ENCODE results near the gene C14orf39. TPM values are rescaled to one million over a fixed set of nuclear protein-coding genes. Genes with fewer than 3 reads are reported as not detected.

C14orf39 gene, protein sequence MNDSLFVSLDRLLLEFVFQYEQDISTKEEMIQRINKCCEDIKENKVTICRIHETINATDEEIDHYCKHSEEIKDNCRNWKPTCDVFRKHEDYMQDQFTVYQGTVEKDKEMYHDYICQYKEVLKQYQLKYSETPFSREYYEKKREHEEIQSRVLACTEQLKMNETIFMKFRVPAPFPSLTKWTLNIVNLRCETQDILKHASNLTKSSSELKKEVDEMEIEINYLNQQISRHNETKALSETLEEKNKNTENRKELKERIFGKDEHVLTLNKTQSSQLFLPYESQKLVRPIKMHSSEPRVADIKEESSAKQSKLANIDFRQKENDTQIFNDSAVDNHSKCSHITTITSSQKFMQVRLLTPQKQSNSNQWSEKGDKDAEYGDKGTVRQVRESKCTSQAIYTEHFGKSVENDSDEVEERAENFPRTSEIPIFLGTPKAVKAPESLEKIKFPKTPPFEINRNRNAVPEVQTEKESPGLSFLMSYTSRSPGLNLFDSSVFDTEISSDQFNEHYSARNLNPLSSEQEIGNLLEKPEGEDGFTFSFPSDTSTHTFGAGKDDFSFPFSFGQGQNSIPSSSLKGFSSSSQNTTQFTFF
- not detected for total RNA-seq
- polyA plus RNA-seq = not detected

DNA sequence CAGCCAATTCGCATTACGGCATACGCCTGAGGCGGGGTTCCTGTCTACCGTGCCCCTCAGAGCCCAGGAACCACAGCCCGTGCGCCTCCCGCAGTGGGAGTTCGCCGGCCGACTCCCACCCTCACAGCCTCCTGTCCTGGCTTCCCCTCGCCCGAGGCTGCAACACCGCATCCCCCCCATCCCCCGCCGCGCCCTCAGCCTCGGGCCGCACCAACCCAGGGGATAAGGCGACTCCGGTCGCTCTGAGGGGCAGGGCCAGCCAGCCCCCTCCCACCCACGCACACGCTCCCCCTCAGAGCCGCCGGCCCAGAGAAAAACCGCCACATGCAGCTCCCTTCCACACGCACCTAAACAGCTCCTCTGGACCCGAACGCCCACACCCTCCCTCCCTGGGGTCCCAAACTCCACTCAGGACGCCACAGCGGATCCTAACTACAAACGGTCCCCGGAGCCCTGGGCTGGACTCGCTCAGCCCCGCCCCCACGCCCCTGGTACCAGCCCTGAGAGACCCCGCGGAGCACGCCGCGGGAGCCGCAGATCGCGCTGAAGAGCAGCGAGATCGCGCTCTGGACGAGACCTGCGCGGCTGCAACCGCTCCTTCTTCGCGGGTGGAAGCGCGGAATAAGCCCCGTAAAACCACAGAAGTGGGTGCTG is at the start of gene C14orf39:
Gene C14orf39 (minus strand): TSS at position 466 of the 654 bp plus-strand sequence. CDS start 985 bp downstream, outside the sequence.
- DNase-seq = no peak
- Mint-ChIP-seq H3K27me3 (peaks cover 14 to 34% of the 10 kb centered on the region in 2 donors), H3K9me3 (peaks cover 2 to 12% (median 3%) of the 10 kb centered on the region in 5 donors), H3K4me1 (peaks cover 0 to 4% (median 1%) of the 10 kb centered on the region in 3 donors), H3K4me3 (peak within 1 kb of the TSS in 4 of 7 donors; percentile 0 to 9 (median 2)), H3K27ac (no peak within 1 kb of the TSS), H3K36me3 (no peaks in the 10 kb centered on the region)
- Histone ChIP-seq H3K4me1 (ENCODE audit: insufficient read depth, low read length) (no peaks in the 10 kb centered on the region), H3K27me3 (ENCODE audit: insufficient read depth, low read length, poor library complexity, severe bottlenecking) (peaks cover 10% of the 10 kb centered on the region), H3K36me3 (ENCODE audit: insufficient read depth, low read length) (no peaks in the 10 kb centered on the region), H3K4me3 (ENCODE audit: low read length) (no peak within 1 kb of the TSS), H3K27ac (ENCODE audit: low read depth, low read length) (no peak within 1 kb of the TSS), H3K9me3 (ENCODE audit: low read length) (no peaks in the 10 kb centered on the region)
- ChIA-PET POLR2A (no interaction called here), CTCF (no interaction called here)

DNA sequence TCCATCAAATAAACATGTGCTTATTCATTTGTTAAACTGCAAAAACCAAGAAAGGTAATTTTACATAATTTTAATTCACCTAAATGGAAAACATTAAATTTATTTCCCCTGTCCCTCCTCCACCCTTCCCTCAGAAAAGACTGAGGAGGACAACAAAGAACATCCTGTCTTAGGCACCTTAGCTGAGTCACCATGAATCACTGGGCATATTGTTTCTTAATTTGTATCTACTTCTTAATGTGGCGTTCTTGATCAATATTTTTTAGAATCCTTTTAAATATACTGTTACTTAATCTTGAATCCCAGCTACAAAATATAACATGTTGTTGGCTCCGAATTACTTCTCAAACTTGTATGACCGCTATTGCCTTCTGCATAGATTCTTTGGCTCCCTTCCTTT is 46.6 kb upstream of the C14orf39 start:
- Mint-ChIP-seq H3K27me3 (peaks cover 10 to 37% of the 10 kb centered on the region in 2 donors), H3K27ac (no peak overlapping the region), H3K36me3 (no peaks in the 10 kb centered on the region), H3K4me3 (no peak overlapping the region), H3K4me1 (no peaks in the 10 kb centered on the region), H3K9me3 (peaks cover 0 to 6% (median 2%) of the 10 kb centered on the region in 5 donors)
- POLR2A ChIA-PET = no interaction called here
- no peak overlapping the region for H3K27ac ChIP-seq (ENCODE audit: low read depth, low read length)
- no peaks in the 10 kb centered on the region for H3K36me3 ChIP-seq (ENCODE audit: insufficient read depth, low read length)
- DNase-seq = no peak
- no peaks in the 10 kb centered on the region for H3K27me3 ChIP-seq (ENCODE audit: insufficient read depth, low read length, poor library complexity, severe bottlenecking)
- no peak overlapping the region for H3K4me3 ChIP-seq (ENCODE audit: low read length)
- no peaks in the 10 kb centered on the region for H3K4me1 ChIP-seq (ENCODE audit: insufficient read depth, low read length)
- CTCF ChIA-PET = no interaction called here
- H3K9me3 ChIP-seq (ENCODE audit: low read length) = no peaks in the 10 kb centered on the region

GRCh38 chr14:60515511-60516289 is 29.8 kb upstream of the C14orf39 start:
- Mint-ChIP-seq H3K4me1 (peaks cover 13 to 29% (median 16%) of the 10 kb centered on the region in 3 donors), H3K27me3 (peaks cover 50 to 68% of the 10 kb centered on the region in 2 donors), H3K27ac (peak overlapping the region in 1 of 8 donors; percentile 4), H3K4me3 (peak overlapping the region in 4 of 7 donors; percentile 14 to 53 (median 29)), H3K9me3 (peaks cover 0 to 5% (median 3%) of the 10 kb centered on the region in 5 donors), H3K36me3 (no peaks in the 10 kb centered on the region)
- Histone ChIP-seq H3K4me1 (ENCODE audit: insufficient read depth, low read length) (no peaks in the 10 kb centered on the region), H3K4me3 (ENCODE audit: low read length) (no peak overlapping the region), H3K9me3 (ENCODE audit: low read length) (no peaks in the 10 kb centered on the region), H3K27ac (ENCODE audit: low read depth, low read length) (no peak overlapping the region), H3K27me3 (ENCODE audit: insufficient read depth, low read length, poor library complexity, severe bottlenecking) (peaks cover 43% of the 10 kb centered on the region), H3K36me3 (ENCODE audit: insufficient read depth, low read length) (no peaks in the 10 kb centered on the region)
- ChIA-PET POLR2A (no interaction called here), CTCF (interaction anchor here (1.2 kb wide), 1 partner anchor 22 kb away, joined by 3 read pairs; no protein-coding TSS in a partner anchor)
- no peak for DNase-seq

DNA sequence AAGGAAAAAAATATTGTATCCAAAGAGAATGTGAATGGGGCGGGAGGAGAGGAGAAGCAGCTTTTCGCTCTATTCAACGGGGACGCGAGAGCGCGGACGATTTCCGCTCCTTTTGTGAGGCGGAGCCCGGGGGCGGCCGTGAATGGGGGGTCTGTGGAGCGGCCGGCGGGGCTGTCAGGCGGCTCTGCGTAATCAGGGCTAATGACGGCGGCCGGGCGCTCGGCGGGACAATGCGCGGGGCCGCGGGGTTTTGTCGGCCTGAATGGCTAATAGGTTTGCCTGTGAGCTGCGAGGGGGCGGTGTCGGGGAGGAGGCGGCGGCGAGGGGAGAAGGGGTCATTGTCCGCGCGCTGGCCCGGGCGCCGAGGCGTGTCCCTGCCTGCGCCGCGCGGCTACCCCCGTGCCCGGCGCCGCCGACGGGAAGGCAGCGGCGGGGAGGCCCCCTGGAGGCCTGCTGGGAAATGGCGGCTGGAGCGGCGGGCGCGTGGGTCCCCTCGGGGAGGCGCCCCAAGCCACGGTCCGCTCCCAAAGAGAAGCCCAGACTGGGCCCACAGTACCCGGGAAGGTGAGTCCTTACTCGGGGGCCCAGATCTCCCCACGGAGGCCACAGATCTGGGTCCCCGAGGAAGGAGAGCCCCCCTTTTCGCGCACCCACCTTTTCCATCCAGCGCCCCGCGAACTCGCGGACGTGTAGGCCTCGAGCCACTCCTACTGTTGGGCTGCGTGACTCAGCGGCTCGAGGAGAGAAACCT is 29.1 kb upstream of the C14orf39 start:
- H3K4me1 Mint-ChIP-seq = peaks cover 19 to 37% (median 20%) of the 10 kb centered on the region in 3 donors
- peaks cover 0 to 5% (median 3%) of the 10 kb centered on the region in 5 donors for H3K9me3 Mint-ChIP-seq
- H3K36me3 Mint-ChIP-seq = no peaks in the 10 kb centered on the region
- no peaks in the 10 kb centered on the region for H3K4me1 ChIP-seq (ENCODE audit: insufficient read depth, low read length)
- H3K27ac Mint-ChIP-seq = no peak overlapping the region
- no peaks in the 10 kb centered on the region for H3K9me3 ChIP-seq (ENCODE audit: low read length)
- POLR2A ChIA-PET = no interaction called here
- no peak overlapping the region for H3K4me3 ChIP-seq (ENCODE audit: low read length)
- H3K27me3 ChIP-seq (ENCODE audit: insufficient read depth, low read length, poor library complexity, severe bottlenecking) = peaks cover 51% of the 10 kb centered on the region
- no peaks in the 10 kb centered on the region for H3K36me3 ChIP-seq (ENCODE audit: insufficient read depth, low read length)
- CTCF ChIA-PET = no interaction called here
- no peak overlapping the region for H3K27ac ChIP-seq (ENCODE audit: low read depth, low read length)
- H3K4me3 Mint-ChIP-seq = peak overlapping the region in 4 of 7 donors; percentile 29 to 62 (median 47)
- H3K27me3 Mint-ChIP-seq = peaks cover 56 to 72% of the 10 kb centered on the region in 2 donors
- no peak for DNase-seq

- H3K36me3 ChIP-seq (ENCODE audit: insufficient read depth, low read length) = no peaks in the 10 kb centered on the region
- H3K36me3 Mint-ChIP-seq = no peaks in the 10 kb centered on the region
- peaks cover 23 to 42% (median 25%) of the 10 kb centered on the region in 3 donors for H3K4me1 Mint-ChIP-seq
- H3K9me3 Mint-ChIP-seq = peaks cover 0 to 5% (median 3%) of the 10 kb centered on the region in 5 donors
- H3K27me3 Mint-ChIP-seq = peaks cover 61 to 77% of the 10 kb centered on the region in 2 donors
- H3K27ac ChIP-seq (ENCODE audit: low read depth, low read length) = no peak overlapping the region
- ChIA-PET CTCF (no interaction called here), POLR2A (no interaction called here)
- H3K4me3 ChIP-seq (ENCODE audit: low read length) = no peak overlapping the region
- peaks cover 54% of the 10 kb centered on the region for H3K27me3 ChIP-seq (ENCODE audit: insufficient read depth, low read length, poor library complexity, severe bottlenecking)
- no peaks in the 10 kb centered on the region for H3K9me3 ChIP-seq (ENCODE audit: low read length)
- no peak for DNase-seq
- peak overlapping the region in 5 of 7 donors; percentile 29 to 62 (median 49) for H3K4me3 Mint-ChIP-seq
- no peak overlapping the region for H3K27ac Mint-ChIP-seq
- H3K4me1 ChIP-seq (ENCODE audit: insufficient read depth, low read length) = no peaks in the 10 kb centered on the region
These were observed 28.5 kb upstream of the C14orf39 start for GRCh38 chr14:60514378-60514740.

- H3K27me3 Mint-ChIP-seq = peaks cover 70 to 83% of the 10 kb centered on the region in 2 donors
- CTCF ChIA-PET = no interaction called here
- no peak for DNase-seq
- H3K36me3 Mint-ChIP-seq = no peaks in the 10 kb centered on the region
- H3K4me3 Mint-ChIP-seq = no peak overlapping the region
- no peak overlapping the region for H3K4me3 ChIP-seq (ENCODE audit: low read length)
- H3K36me3 ChIP-seq (ENCODE audit: insufficient read depth, low read length) = no peaks in the 10 kb centered on the region
- H3K27me3 ChIP-seq (ENCODE audit: insufficient read depth, low read length, poor library complexity, severe bottlenecking) = peaks cover 55% of the 10 kb centered on the region
- H3K27ac Mint-ChIP-seq = no peak overlapping the region
- H3K4me1 Mint-ChIP-seq = peaks cover 24 to 47% (median 26%) of the 10 kb centered on the region in 3 donors
- H3K9me3 Mint-ChIP-seq = peaks cover 0 to 5% (median 3%) of the 10 kb centered on the region in 5 donors
- POLR2A ChIA-PET = no interaction called here
- H3K27ac ChIP-seq (ENCODE audit: low read depth, low read length) = no peak overlapping the region
- no peaks in the 10 kb centered on the region for H3K9me3 ChIP-seq (ENCODE audit: low read length)
- H3K4me1 ChIP-seq (ENCODE audit: insufficient read depth, low read length) = no peaks in the 10 kb centered on the region
These were observed 27.2 kb upstream of the C14orf39 start for GRCh38 chr14:60512973-60513571.

DNA sequence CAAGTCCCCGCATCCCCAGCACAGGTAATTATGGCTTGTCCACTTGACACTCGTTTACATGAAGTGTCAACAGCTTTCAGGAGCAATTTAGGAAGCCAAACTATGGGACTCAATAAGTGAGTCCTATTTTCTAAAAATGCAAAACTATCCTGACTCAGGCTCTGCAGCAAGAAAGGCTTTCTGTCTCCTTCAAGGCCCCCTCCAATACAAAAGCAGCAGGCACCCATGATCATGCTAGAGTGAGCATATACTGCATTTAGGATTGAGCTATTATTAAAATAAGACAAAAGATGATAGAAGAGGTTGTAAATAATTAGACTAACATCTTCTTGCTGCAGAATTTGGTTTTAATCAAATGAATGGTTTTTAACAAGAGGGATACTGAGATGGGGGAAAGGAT is 26.3 kb upstream of the C14orf39 start:
- peaks cover 27 to 56% (median 34%) of the 10 kb centered on the region in 3 donors for H3K4me1 Mint-ChIP-seq
- H3K27ac ChIP-seq (ENCODE audit: low read depth, low read length) = no peak overlapping the region
- H3K4me1 ChIP-seq (ENCODE audit: insufficient read depth, low read length) = no peaks in the 10 kb centered on the region
- ChIA-PET CTCF (no interaction called here), POLR2A (no interaction called here)
- no peak overlapping the region for H3K4me3 ChIP-seq (ENCODE audit: low read length)
- H3K36me3 ChIP-seq (ENCODE audit: insufficient read depth, low read length) = no peaks in the 10 kb centered on the region
- no peak overlapping the region for H3K27ac Mint-ChIP-seq
- no peak for DNase-seq
- H3K4me3 Mint-ChIP-seq = no peak overlapping the region
- H3K27me3 Mint-ChIP-seq = peaks cover 73 to 84% of the 10 kb centered on the region in 2 donors
- no peaks in the 10 kb centered on the region for H3K9me3 ChIP-seq (ENCODE audit: low read length)
- H3K9me3 Mint-ChIP-seq = peaks cover 0 to 7% (median 3%) of the 10 kb centered on the region in 5 donors
- peaks cover 62% of the 10 kb centered on the region for H3K27me3 ChIP-seq (ENCODE audit: insufficient read depth, low read length, poor library complexity, severe bottlenecking)
- no peaks in the 10 kb centered on the region for H3K36me3 Mint-ChIP-seq

Measured in CD8-positive, alpha-beta memory T cell (primary cell).